ENCODE data around the gene NEK1.

GRCh38 chr4:169593050-169593560, 19.3 kb downstream of the NEK1 start:
- TF ChIP-seq CTCF (IDR thresholded peaks at IDR 0.05) = no peak
- no peak for TF ChIP-seq POLR2A (IDR thresholded peaks at IDR 0.05)
- TF ChIP-seq POLR2AphosphoS5 (IDR thresholded peaks at IDR 0.05) = no peak
- no peak for TF ChIP-seq EP300 (IDR thresholded peaks at IDR 0.05)

Measured in stomach (tissue), 4 donors.